ENCODE data around the gene TMEM236.

DNA sequence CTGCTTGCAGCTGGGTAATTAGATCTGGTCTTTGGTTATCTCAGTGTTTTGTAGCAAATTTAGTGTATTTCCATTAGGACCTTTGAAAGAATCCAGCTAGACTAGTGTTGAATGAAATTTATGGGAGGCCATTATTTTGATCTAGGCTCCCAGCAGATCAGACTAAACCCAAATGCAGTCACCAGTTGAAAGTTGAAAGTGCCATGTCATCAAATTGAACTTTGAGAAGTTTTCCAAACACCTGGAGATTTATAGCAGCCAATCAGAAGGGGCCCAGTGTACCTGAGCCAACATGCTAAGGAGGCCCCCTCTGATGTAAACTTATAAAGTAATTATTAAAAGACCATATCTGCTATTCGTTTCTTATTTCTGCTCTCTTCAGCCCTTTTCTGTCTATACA is 11.3 kb upstream of the TMEM236 start:
- TF ChIP-seq, protein P1, sequence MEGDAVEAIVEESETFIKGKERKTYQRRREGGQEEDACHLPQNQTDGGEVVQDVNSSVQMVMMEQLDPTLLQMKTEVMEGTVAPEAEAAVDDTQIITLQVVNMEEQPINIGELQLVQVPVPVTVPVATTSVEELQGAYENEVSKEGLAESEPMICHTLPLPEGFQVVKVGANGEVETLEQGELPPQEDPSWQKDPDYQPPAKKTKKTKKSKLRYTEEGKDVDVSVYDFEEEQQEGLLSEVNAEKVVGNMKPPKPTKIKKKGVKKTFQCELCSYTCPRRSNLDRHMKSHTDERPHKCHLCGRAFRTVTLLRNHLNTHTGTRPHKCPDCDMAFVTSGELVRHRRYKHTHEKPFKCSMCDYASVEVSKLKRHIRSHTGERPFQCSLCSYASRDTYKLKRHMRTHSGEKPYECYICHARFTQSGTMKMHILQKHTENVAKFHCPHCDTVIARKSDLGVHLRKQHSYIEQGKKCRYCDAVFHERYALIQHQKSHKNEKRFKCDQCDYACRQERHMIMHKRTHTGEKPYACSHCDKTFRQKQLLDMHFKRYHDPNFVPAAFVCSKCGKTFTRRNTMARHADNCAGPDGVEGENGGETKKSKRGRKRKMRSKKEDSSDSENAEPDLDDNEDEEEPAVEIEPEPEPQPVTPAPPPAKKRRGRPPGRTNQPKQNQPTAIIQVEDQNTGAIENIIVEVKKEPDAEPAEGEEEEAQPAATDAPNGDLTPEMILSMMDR (IDR thresholded peaks at IDR 0.05): no peak
- no peak for TF ChIP-seq POLR2A (IDR thresholded peaks at IDR 0.05)
